ENCODE measurements around the gene PIBF1. TPM values are rescaled to one million over a fixed set of nuclear protein-coding genes. Genes with fewer than 3 reads are reported as not detected.
"Not testable (repeated sequence)": the region's sequence is repeated elsewhere in the genome, so short reads cannot be mapped to it uniquely, and the experiment has no call there.

Gene PIBF1
- polyA plus RNA-seq, 4 donors: 9.2 to 15.9 (median 10.5) TPM

DNA sequence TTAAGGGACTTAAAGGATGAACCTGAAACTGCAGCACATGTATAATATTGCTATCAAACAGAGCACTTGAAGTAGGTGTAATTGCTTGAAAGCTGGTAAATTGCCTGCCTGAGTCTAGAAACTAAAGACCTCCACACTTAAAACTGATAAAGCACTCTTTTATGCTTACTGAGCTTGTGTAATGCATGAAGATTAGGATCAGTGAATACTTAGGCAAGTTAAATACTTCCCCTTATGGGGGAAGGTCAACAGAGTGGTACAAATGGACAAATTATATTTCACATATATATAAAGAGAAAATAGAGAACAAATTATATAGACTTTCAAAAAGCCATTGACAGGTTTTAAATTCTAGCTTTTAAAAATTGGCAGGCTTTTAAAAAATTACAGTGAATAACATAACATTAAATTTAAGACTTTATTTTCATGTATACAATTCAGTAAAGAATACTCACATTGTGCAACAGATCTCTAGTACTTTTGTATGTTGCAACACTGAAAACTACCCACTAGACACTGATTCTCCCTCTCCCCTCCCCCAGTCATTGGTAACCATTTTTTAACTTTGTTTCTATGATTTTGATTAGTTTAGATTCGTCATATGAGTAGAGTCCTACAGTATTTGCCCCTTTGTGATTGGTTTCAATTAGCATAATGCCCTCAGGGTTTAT, 23.9 kb downstream of the PIBF1 start:
- Histone ChIP-seq H3K4me1 (ENCODE audit: control insufficient read depth in 3 of 3, insufficient read depth in 2 of 3, low read depth in 1 of 3, low read length in 2 of 3) (no peaks in the 10 kb centered on the region), H3K27me3 (ENCODE audit: control insufficient read depth in 3 of 3, insufficient read depth in 3 of 3, low read length in 3 of 3) (no peaks in the 10 kb centered on the region), H3K4me3 (ENCODE audit: low read depth in 1 of 3, low read length in 3 of 3) (no peak overlapping the region), H3K9me3 (ENCODE audit: control insufficient read depth in 2 of 2, insufficient read depth in 1 of 2, low read depth in 1 of 2, low read length in 1 of 2) (no peaks in the 10 kb centered on the region), H3K36me3 (ENCODE audit: control insufficient read depth in 3 of 3, insufficient read depth in 2 of 3, low read depth in 1 of 3, low read length in 3 of 3) (peaks cover 2 to 10% (median 2%) of the 10 kb centered on the region in 3 donors), H3K27ac (ENCODE audit: low read depth in 1 of 3, low read length in 2 of 3) (no peak overlapping the region)
- DNase-seq (no peak), FAIRE-seq (no peak)
- 94 to 100% (median 96%) methylated on average over 1 of the region's 1 CpG for WGBS, 3 donors

GRCh38 chr13:72806514-72806913, 24.6 kb downstream of the PIBF1 start:
- H3K27me3 ChIP-seq (ENCODE audit: control insufficient read depth in 3 of 3, insufficient read depth in 3 of 3, low read length in 3 of 3); FAIRE-seq; DNase-seq; H3K4me3 ChIP-seq (ENCODE audit: low read depth in 1 of 3, low read length in 3 of 3); H3K27ac ChIP-seq (ENCODE audit: low read depth in 1 of 3, low read length in 2 of 3); H3K4me1 ChIP-seq (ENCODE audit: control insufficient read depth in 3 of 3, insufficient read depth in 2 of 3, low read depth in 1 of 3, low read length in 2 of 3); H3K9me3 ChIP-seq (ENCODE audit: control insufficient read depth in 2 of 2, insufficient read depth in 1 of 2, low read depth in 1 of 2, low read length in 1 of 2): not testable (repeated sequence)
- 98 to 100% (median 100%) methylated on average over 1 of the region's 1 CpG for whole genome bisulfite sequencing, 3 donors
- peaks cover 1 to 12% (median 2%) of the 10 kb centered on the region in 3 donors for H3K36me3 ChIP-seq (ENCODE audit: control insufficient read depth in 3 of 3, insufficient read depth in 2 of 3, low read depth in 1 of 3, low read length in 3 of 3)

GRCh38 chr13:72808917-72809500, 27.1 kb downstream of the PIBF1 start:
- WGBS, 3 donors: 2 to 15% (median 13%) methylated on average over 1 of the region's 1 CpG
- Histone ChIP-seq H3K27me3 (ENCODE audit: control insufficient read depth in 3 of 3, insufficient read depth in 3 of 3, low read length in 3 of 3) (no peaks in the 10 kb centered on the region), H3K9me3 (ENCODE audit: control insufficient read depth in 2 of 2, insufficient read depth in 1 of 2, low read depth in 1 of 2, low read length in 1 of 2) (no peaks in the 10 kb centered on the region), H3K4me1 (ENCODE audit: control insufficient read depth in 3 of 3, insufficient read depth in 2 of 3, low read depth in 1 of 3, low read length in 2 of 3) (no peaks in the 10 kb centered on the region), H3K36me3 (ENCODE audit: control insufficient read depth in 3 of 3, insufficient read depth in 2 of 3, low read depth in 1 of 3, low read length in 3 of 3) (peaks cover 2 to 14% (median 4%) of the 10 kb centered on the region in 3 donors), H3K27ac (ENCODE audit: low read depth in 1 of 3, low read length in 2 of 3) (no peak overlapping the region), H3K4me3 (ENCODE audit: low read depth in 1 of 3, low read length in 3 of 3) (no peak overlapping the region)
- DNase-seq (peak; percentile 30 to 32), FAIRE-seq (peak; percentile 87)

DNA sequence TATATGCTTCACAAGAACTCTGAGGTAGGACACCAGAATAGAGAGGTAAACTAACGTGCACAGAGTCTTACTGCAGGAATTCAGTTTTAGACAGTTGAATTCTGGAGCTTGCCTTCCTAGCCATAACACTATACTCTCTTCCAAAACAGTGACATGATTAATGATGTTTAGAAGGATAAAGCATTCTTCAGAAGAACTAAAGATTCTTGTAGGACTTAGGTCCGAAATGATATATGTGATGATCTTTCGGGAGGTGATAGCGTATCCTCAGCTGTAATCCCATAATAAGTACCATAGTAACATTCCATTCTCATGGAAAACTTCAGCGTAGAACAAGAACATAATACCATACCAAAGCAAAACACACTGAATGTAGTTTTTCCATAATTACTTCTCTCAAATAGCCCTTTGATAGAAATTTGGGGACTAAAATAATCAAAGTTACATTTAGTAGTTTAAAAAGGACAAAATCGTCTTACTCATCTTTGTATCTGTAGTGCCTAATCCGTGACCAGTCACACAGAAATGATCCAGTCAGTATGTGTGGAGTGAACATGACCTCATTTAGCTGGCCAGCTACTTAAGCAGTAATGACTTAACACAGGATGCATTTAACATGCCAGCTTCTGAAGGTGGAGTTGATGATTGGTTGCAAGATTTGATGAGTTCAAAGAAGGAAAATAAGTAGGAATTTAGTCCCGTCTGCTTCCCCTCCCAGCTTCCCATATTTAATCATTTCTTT, 38.4 kb downstream of the PIBF1 start:
- WGBS, 3 donors: 86 to 94% (median 92%) methylated on average over 8 of the region's 8 CpGs
- Histone ChIP-seq H3K27me3 (ENCODE audit: control insufficient read depth in 3 of 3, insufficient read depth in 3 of 3, low read length in 3 of 3) (no peaks in the 10 kb centered on the region), H3K9me3 (ENCODE audit: control insufficient read depth in 2 of 2, insufficient read depth in 1 of 2, low read depth in 1 of 2, low read length in 1 of 2) (no peaks in the 10 kb centered on the region), H3K4me1 (ENCODE audit: control insufficient read depth in 3 of 3, insufficient read depth in 2 of 3, low read depth in 1 of 3, low read length in 2 of 3) (no peaks in the 10 kb centered on the region), H3K4me3 (ENCODE audit: low read depth in 1 of 3, low read length in 3 of 3) (no peak overlapping the region), H3K27ac (ENCODE audit: low read depth in 1 of 3, low read length in 2 of 3) (no peak overlapping the region), H3K36me3 (ENCODE audit: control insufficient read depth in 3 of 3, insufficient read depth in 2 of 3, low read depth in 1 of 3, low read length in 3 of 3) (peaks cover 0 to 8% (median 4%) of the 10 kb centered on the region in 3 donors)
- FAIRE-seq (no peak), DNase-seq (no peak)

DNA sequence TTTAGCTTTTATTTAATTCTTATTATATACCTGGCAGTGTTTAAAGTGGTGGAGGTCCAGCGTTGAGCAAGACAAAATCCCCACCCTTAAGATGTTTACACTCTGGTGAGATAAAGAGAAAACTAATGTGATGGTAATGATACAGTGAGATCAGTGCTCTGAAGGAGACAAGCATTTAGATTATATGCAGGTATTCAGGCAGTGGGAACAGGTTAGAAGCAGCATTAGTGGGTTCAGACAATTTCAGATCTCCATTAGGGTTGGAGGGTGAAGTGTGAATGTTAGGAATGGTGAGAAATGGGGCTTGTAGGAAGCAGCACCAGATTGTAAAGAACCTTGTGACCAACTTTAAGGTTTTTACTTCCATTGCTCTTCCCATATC, 39.0 kb downstream of the PIBF1 start:
- 29 to 50% (median 50%) methylated on average over 1 of the region's 1 CpG for WGBS, 3 donors
- Histone ChIP-seq H3K9me3 (ENCODE audit: control insufficient read depth in 2 of 2, insufficient read depth in 1 of 2, low read depth in 1 of 2, low read length in 1 of 2) (no peaks in the 10 kb centered on the region), H3K36me3 (ENCODE audit: control insufficient read depth in 3 of 3, insufficient read depth in 2 of 3, low read depth in 1 of 3, low read length in 3 of 3) (peaks cover 0 to 10% (median 4%) of the 10 kb centered on the region in 3 donors), H3K4me3 (ENCODE audit: low read depth in 1 of 3, low read length in 3 of 3) (no peak overlapping the region), H3K4me1 (ENCODE audit: control insufficient read depth in 3 of 3, insufficient read depth in 2 of 3, low read depth in 1 of 3, low read length in 2 of 3) (no peaks in the 10 kb centered on the region), H3K27me3 (ENCODE audit: control insufficient read depth in 3 of 3, insufficient read depth in 3 of 3, low read length in 3 of 3) (no peaks in the 10 kb centered on the region), H3K27ac (ENCODE audit: low read depth in 1 of 3, low read length in 2 of 3) (no peak overlapping the region)
- no peak for DNase-seq
- FAIRE-seq: no peak

- WGBS, 3 donors: 55 to 78% (median 68%) methylated on average over 2 of the region's 2 CpGs
- Histone ChIP-seq H3K4me1 (ENCODE audit: control insufficient read depth in 3 of 3, insufficient read depth in 2 of 3, low read depth in 1 of 3, low read length in 2 of 3) (no peaks in the 10 kb centered on the region), H3K4me3 (ENCODE audit: low read depth in 1 of 3, low read length in 3 of 3) (no peak overlapping the region), H3K36me3 (ENCODE audit: control insufficient read depth in 3 of 3, insufficient read depth in 2 of 3, low read depth in 1 of 3, low read length in 3 of 3) (peaks cover 0 to 11% (median 4%) of the 10 kb centered on the region in 3 donors), H3K9me3 (ENCODE audit: control insufficient read depth in 2 of 2, insufficient read depth in 1 of 2, low read depth in 1 of 2, low read length in 1 of 2) (no peaks in the 10 kb centered on the region), H3K27me3 (ENCODE audit: control insufficient read depth in 3 of 3, insufficient read depth in 3 of 3, low read length in 3 of 3) (no peaks in the 10 kb centered on the region), H3K27ac (ENCODE audit: low read depth in 1 of 3, low read length in 2 of 3) (no peak overlapping the region)
- no peak for FAIRE-seq
- no peak for DNase-seq
These were observed 41.1 kb downstream of the PIBF1 start for GRCh38 chr13:72823081-72823480.

GRCh38 chr13:72823724-72824123, 41.8 kb downstream of the PIBF1 start:
- peaks cover 0 to 13% (median 4%) of the 10 kb centered on the region in 3 donors for H3K36me3 ChIP-seq (ENCODE audit: control insufficient read depth in 3 of 3, insufficient read depth in 2 of 3, low read depth in 1 of 3, low read length in 3 of 3)
- no peaks in the 10 kb centered on the region for H3K27me3 ChIP-seq (ENCODE audit: control insufficient read depth in 3 of 3, insufficient read depth in 3 of 3, low read length in 3 of 3)
- FAIRE-seq: no peak
- DNase-seq: no peak
- H3K4me1 ChIP-seq (ENCODE audit: control insufficient read depth in 3 of 3, insufficient read depth in 2 of 3, low read depth in 1 of 3, low read length in 2 of 3): no peaks in the 10 kb centered on the region
- no peak overlapping the region for H3K4me3 ChIP-seq (ENCODE audit: low read depth in 1 of 3, low read length in 3 of 3)
- H3K9me3 ChIP-seq (ENCODE audit: control insufficient read depth in 2 of 2, insufficient read depth in 1 of 2, low read depth in 1 of 2, low read length in 1 of 2): no peaks in the 10 kb centered on the region
- WGBS, 3 donors: 93 to 97% (median 94%) methylated on average over 3 of the region's 3 CpGs
- H3K27ac ChIP-seq (ENCODE audit: low read depth in 1 of 3, low read length in 2 of 3): no peak overlapping the region

DNA sequence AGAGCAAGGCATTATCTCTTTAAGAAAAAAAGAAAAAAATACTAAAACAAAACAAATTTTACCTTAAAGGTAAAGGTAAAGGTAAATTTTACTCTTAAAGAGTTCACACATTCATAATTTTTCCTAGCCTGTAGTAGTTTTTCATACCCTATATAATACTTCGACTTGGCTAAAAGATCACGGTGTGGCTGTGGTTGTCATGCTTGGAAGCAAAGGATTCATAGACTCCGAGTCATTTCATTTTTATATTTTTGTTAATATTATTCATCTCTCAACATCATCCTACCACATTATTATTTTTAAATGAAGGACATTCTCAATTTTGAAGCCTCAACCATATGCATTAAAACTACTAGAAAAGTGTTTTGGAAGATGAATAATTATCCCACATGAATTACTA, 52.7 kb downstream of the PIBF1 start:
- FAIRE-seq: no peak
- no peak for DNase-seq
- 94 to 98% (median 97%) methylated on average over 3 of the region's 3 CpGs for WGBS, 3 donors
- no peaks in the 10 kb centered on the region for H3K27me3 ChIP-seq (ENCODE audit: control insufficient read depth in 3 of 3, insufficient read depth in 3 of 3, low read length in 3 of 3)
- no peak overlapping the region for H3K4me3 ChIP-seq (ENCODE audit: low read depth in 1 of 3, low read length in 3 of 3)
- H3K36me3 ChIP-seq (ENCODE audit: control insufficient read depth in 3 of 3, insufficient read depth in 2 of 3, low read depth in 1 of 3, low read length in 3 of 3): peaks cover 2 to 14% (median 3%) of the 10 kb centered on the region in 3 donors
- no peaks in the 10 kb centered on the region for H3K9me3 ChIP-seq (ENCODE audit: control insufficient read depth in 2 of 2, insufficient read depth in 1 of 2, low read depth in 1 of 2, low read length in 1 of 2)
- H3K27ac ChIP-seq (ENCODE audit: low read depth in 1 of 3, low read length in 2 of 3): no peak overlapping the region
- no peaks in the 10 kb centered on the region for H3K4me1 ChIP-seq (ENCODE audit: control insufficient read depth in 3 of 3, insufficient read depth in 2 of 3, low read depth in 1 of 3, low read length in 2 of 3)
